AG08395 (cell line): ENCODE data around the gene FGFBP1.
"Not testable (repeated sequence)": the region's sequence is repeated elsewhere in the genome, so short reads cannot be mapped to it uniquely, and the experiment has no call there.

ENCODE experiments used
- DNase-seq: peaks from one replicate; pipeline ENCODE4 v3.0.0; 2012; ENCODE audit warnings: mixed read lengths, low spot score

FGFBP1 gene

DNA sequence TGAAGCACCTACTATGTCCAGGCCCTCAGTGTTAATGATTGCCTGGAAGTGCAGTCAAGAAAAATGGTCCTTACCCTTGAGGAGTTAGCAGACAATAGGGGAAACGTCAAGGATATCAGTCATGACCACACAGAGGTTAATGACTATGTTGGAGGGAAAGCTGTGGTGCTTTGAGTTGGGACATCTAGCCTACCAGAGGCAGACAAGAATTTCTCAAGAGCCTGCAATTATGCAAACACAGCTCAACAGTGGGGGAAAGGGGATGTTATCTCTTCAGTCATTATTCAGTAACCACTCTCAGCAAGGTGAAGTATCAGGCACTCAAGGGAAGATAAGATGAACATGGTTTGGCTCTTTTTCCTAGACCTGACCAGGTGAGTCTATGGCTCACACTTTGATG lies 7.0 kb upstream of the FGFBP1 start:
- no peak for DNase-seq

DNA sequence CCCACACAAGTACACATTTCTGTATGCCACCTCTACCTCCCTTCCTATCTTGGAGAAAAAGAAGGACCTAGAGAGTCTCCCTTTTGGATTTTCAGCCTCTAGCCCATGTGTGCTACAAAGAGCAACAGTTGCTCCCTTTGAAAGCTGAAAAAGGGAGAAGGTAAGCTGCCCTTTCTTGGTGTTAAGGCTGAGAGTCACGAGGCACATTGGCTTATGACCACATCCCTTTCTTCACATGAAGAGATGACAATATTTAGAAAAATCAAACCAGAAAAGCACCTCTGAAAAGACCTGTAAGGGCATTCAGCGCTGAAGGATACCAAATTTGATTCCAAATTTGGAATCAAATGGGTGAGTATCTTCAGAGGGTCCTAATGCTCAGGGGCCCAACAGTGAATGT lies 6.4 kb upstream of the FGFBP1 start:
- no peak for DNase-seq

DNA sequence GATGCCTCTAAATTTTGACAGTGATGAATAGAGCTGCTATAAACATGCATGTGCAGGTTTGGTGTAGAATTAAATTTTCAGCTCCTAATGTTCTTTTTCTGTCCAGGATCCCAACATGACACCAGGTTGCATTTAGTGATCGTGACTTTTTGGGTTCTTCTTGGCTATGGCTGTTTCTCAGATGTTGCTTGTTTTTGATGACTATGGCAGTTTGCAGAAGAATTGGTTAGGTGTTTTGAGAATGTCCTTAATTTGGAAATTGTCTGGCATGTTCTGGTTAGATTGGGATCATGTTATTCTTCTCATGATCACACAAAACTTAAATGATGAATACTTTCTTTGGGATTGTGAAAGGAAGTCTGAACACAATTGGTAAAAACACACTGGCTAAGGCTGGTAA lies 3.7 kb upstream of the FGFBP1 start:
- DNase-seq, result no peak

GRCh38 chr4:15938182-15938581 lies 358 bp downstream of the FGFBP1 start:
- no peak for DNase-seq

GRCh38 chr4:15936495-15936894 lies 2.0 kb downstream of the FGFBP1 start:
- no peak for DNase-seq

DNA sequence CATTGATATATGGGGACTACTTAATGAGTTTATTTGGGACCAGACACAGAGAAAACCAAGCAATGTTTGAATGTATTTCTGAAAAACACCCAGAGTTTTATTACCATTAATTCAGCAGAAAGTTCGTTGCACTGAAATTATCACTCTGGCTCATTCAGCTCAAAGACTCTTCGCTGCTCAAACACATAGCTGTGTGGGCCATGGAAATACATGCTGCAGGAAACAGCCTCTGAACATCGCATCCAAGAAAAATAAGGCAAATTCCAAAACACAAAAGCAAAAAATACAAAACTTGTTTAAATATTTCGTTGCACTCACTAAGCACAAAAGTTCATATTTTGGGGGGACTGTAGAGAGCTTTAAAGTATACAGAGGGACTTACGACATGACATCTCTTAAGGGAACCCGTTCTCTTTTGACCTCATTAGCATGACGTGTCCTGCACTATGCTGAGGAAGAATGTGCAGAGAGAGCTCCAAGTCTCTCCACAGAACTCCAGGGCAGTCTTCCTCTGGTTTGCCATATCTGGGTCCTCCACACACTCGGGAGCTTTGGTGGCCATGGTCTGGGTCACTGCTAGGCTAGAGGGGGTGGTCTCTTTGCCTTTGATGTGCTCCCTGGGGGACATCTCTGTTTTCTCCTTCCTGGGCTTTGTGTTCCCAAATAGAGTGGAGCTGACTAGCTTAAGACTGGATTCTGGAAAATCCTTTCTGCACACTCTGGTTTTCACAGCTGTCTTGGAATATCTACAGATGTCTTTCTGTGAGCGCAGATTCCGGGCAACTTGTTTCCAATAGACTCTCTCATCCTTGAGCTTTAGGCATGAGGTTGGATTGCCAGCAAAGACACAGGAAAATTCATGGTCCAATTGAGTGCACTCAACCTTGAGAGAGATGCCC lies 2.8 kb downstream of the FGFBP1 start:
- DNase-seq, result no peak

GRCh38 chr4:15934259-15934658 lies 4.3 kb downstream of the FGFBP1 start:
- no peak for DNase-seq

DNA sequence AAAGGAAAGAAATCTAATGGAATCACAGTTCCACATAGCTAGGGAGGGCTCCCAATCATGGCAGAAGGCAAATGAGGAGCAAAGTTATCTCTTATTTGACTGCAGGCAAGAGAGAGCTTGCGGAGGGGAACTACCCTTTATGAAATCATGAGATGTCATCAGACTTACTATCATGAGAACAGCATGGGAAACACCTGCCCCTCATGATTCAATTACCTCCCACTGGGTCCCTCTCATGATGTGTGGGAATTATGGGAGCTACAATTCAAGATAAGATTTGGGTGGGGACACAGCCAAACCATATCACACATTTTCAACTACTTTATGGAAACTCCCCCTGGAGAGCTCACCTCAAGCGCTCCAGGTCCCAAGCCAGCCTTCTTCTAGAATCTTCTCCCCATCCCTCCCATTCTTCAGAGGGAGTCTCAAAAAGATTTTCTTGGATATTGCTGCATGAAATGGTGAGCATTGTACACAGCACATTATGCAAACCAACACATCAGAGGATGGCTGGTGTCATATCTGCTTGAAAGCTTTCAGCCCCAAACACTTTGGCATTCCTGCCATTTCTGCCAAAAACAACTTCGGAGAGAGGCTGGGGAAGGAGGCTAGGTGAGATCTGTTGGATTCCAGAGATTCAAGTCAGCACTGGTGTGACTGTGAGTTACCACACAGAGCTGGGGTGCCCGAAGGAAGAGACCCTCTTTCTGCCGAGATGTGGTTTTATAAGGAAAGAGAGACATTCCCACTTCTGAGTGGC lies 6.9 kb downstream of the FGFBP1 start:
- DNase-seq, result no peak

- DNase-seq, result no peak
Observed at GRCh38 chr4:15930314-15930713, 8.2 kb downstream of the FGFBP1 start.

DNA sequence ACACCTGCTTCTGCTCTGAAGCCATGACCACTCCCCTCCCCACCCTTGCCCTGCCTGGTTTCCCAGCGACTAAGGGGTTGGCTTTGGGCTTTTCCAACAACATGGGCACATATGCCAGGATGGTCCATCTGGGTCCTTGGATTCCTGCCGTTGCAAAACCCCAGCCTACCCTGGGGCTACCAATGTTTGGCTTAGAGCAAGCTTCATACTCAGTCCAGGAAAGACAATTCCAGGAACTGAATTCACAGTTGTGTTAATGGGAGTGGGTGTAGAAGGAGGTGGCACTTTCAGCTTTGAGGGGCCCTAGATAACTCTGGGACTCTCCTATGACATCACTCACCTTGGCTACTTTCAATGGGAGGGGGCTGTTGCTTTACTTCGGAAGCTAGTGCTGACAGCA lies 9.0 kb downstream of the FGFBP1 start:
- DNase-seq, result no peak

GRCh38 chr4:15928883-15929282 lies 9.7 kb downstream of the FGFBP1 start:
- DNase-seq, result no peak

- no peak for DNase-seq
Observed at GRCh38 chr4:15926486-15926885, 12.1 kb downstream of the FGFBP1 start.

DNA sequence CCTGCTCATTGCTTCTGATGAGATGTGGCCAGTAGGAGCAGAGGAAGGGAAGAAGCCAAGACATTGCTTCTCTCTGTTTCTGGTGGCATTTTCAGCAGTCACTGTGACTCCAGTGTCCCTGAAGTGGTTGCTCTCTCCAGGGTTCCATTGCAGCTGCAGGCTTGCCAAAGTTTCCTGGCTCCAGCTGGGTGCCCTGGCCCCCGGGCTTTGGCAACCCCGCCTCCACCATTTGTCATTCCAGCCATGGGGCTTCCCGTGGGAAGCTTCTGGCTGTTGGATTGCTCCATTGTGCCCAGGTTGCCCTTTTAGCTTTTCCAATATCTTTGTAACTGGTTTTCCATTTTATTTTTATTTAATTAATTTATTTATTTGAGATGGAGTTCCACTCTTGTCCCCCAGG lies 12.7 kb downstream of the FGFBP1 start:
- no peak for DNase-seq

GRCh38 chr4:15921592-15921932 lies 17.0 kb downstream of the FGFBP1 start:
- no peak for DNase-seq

- peak; percentile 88 for DNase-seq
Observed at GRCh38 chr4:15920723-15921591, 17.6 kb downstream of the FGFBP1 start.

DNA sequence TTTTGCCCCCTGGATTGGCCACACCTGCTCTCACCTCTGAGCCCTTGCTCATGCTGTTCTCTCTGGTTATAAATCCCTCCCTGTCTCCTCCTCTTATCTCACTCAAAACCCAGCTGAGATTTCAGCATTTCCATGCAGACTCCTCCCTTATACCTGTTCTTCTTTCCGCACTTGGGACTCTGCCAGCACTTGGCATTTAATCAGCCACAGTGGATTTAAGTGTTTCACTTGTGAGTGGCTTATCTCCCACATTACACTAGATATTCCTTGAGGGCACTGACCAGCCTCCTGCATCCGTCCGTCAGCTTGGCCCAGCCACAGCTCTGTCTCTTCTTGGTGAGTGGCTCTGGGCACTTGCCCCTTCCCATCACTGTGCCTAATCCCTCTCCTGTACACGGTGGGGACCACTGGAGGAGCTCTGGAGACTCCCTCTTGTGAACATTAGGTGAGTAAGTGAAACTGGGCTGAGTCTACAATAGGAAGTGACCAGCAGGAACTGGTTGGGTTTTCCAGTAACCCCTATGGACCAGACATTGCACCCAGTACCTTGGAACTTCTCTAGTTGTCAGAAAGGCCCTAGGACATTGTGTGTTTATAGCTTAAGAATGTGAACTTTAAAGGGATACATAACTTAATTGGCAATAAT lies 19.9 kb downstream of the FGFBP1 start:
- no peak for DNase-seq

DNA sequence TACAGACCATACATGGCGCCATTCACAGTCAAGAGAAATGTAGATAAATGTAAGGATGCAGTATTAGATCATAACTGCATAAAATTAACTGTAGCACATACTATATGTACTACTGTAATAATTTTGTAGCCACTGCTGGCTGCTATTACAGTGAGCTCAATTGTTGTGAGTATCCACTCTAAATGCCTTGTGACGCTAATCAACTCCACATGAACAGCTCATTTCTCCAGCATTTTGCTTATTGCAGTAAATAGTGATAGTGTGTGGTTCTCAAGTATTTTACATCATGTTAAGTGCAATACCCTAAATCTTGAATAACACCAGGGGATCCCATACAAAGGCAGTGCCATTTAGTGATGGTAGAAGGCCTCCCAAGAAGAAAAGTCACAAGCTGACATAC lies 21.2 kb downstream of the FGFBP1 start:
- peak; percentile 27 for DNase-seq

- not testable (repeated sequence) for DNase-seq
Observed at GRCh38 chr4:15916358-15916757, 22.2 kb downstream of the FGFBP1 start.

- DNase-seq, result no peak
Observed at GRCh38 chr4:15914736-15915135, 23.8 kb downstream of the FGFBP1 start.

DNA sequence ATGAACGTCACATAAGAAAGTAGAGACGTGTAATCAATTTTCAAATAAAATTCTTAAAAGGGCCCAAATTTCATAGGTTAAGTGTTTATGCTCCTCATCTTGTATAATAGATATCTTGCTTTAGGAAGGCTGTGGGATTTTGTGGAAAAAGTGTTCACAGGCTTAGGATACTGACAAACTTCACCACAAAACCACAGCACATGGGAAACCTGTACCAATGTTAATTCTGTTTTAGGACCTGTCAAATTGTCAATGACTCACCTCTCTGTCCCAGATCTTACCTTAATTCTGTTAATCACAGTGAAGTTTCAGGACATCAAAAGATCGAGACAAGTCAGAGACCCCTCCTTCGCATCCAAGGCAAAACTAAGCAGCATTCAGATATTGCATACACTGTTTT lies 24.2 kb downstream of the FGFBP1 start:
- DNase-seq, result no peak

GRCh38 chr4:15913631-15913970 lies 24.9 kb downstream of the FGFBP1 start:
- peak; percentile 84 for DNase-seq

- DNase-seq, result no peak
Observed at GRCh38 chr4:15912961-15913630, 25.4 kb downstream of the FGFBP1 start.
